NCI-H345 (cell line): ENCODE results near the gene NEK9.
"Not testable (repeated sequence)": the region's sequence is repeated elsewhere in the genome, so short reads cannot be mapped to it uniquely, and the experiment has no call there.

Experiments used
- DNase-seq: peaks from one replicate; lab custom pipeline; 2025; lab: John Stamatoyannopoulos, UW

Gene NEK9

GRCh38 chr14:75126679-75127473 lies at the start of gene NEK9:
Gene NEK9, minus strand, starts transcription at chr14:75127048. Its CDS starts 127 bp downstream, at chr14:75126921.
- DNase-seq, result peak; percentile 85

GRCh38 chr14:75176142-75176820 lies 49.4 kb upstream of the NEK9 start, which contains the start of gene TMED10:
Gene TMED10, minus strand, starts transcription at chr14:75176612. Its CDS starts 33 bp downstream, at chr14:75176579.
- DNase-seq, result peak; percentile 93

GRCh38 chr14:75175677-75176141 lies 48.9 kb upstream of the NEK9 start:
- no peak for DNase-seq

- no peak for DNase-seq
These were observed 47.2 kb upstream of the NEK9 start for GRCh38 chr14:75174066-75174465.

DNA sequence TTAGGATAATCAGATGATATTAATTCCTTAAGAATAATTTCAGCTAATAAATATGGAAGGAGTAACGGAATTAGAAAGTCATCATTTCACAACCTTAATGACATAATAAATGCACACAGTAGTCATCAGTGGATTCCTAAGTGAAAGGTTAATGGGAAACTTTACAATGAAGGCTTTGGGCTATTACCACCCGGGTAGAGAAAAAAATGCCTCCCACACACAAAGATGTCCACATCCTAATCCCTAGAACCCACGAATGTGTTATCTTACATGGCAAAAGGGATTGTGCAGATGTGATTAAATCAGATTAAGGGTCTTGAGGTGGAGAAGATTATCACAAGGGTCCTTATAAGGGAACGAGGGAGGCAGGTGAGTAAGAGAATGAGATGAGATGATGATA lies 43.9 kb upstream of the NEK9 start:
- DNase-seq, result no peak

DNA sequence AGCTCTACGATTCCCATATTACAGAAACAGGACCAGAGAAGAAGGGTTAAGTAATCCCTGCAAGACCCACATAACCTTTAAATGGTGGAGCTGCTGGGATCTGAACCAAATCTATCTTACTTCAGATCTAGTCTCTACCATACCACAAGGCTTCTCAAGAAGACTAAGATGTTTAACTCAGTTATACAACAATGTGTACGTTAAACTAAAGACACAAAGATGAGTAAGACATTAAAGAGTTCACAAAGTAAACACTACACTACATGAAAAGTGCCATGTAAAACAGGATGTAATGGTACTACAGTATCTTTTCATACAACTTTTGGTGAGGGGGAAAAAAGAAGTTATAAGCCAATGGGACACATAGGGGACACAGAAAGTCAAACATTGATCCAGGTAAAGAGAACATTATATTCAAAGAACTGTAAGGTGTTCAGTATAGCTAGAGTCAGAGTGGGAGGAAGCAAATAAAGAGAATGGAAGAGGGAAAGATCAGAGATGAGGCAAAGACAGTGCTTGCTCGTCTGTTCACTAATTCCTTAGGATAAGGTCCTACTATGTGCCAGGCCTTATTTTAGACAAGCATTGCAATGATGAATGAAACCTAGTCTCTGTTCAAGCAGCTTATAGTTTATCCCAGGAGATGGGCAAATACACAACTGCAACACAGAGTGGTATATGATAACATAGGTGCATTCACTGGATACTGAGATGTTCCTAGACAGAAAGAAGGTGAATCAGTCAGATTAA lies 41.9 kb upstream of the NEK9 start:
- DNase-seq, result no peak

- no peak for DNase-seq
These were observed 40.5 kb upstream of the NEK9 start for GRCh38 chr14:75167325-75167724.

GRCh38 chr14:75165586-75166391 lies 38.9 kb upstream of the NEK9 start:
- no peak for DNase-seq

- DNase-seq, result no peak
These were observed 38.0 kb upstream of the NEK9 start for GRCh38 chr14:75164809-75165208.

DNA sequence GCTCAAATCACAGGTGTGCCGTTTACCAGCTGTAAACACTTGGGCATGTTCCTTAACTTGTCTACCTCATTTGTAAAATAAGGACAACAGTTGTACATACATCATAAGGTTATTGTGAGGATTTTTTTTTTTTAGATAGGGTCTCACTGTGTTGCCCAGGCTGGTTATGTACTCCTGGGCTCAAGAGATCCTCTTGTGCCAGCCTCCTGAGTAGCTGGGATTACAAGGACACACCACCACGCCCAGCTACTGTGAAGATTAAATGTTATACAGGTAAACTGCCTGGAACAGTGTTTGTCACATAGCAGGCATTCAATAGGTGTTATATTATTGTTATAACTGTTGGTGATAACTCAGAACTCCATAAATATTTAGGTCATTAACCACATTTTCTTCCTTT lies 36.8 kb upstream of the NEK9 start:
- DNase-seq, result no peak

GRCh38 chr14:75162631-75163030 lies 35.8 kb upstream of the NEK9 start:
- DNase-seq, result no peak

GRCh38 chr14:75158843-75159614 lies 32.2 kb upstream of the NEK9 start:
- DNase-seq, result no peak

- no peak for DNase-seq
These were observed 30.1 kb upstream of the NEK9 start for GRCh38 chr14:75156901-75157300.

DNA sequence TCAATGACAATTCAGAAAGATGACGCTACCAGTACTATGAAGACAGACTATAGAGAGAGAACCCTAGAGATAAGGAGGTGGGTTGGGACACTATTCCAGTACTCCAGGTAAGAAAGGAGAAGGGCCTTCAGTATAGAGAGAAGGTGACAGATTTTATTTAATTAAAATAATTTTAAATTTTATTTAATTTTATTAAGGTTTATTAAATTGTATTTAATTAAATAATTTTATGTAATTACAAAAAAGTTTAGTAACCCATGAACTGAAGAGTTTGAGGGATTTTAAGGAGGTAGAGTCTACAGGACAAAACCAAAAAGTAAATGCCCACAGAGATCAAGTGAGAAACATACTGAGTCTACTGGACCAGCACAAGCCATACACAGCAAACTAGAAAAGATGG lies 29.3 kb upstream of the NEK9 start:
- DNase-seq, result no peak

DNA sequence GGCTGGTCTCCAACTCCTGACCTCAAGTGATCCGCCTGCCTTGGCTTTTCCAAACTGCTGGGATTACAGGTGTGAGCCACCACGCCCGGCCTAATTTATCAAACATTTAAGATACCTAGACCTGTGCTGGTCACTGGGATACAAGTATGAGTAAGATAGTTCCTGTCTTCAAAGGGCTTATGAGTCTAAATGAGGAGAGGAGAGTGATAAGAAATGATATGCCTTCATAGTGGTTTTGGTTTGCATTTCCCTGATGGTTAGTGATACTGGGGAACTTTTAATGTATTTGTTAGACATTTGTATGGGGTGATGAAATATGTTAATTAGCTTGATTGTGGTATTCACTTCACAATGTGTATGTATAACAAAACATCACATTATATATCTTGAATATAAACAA lies 28.3 kb upstream of the NEK9 start:
- DNase-seq, result no peak

- DNase-seq, result no peak
These were observed 26.4 kb upstream of the NEK9 start for GRCh38 chr14:75153295-75153694.

GRCh38 chr14:75151851-75152250 lies 25.0 kb upstream of the NEK9 start:
- no peak for DNase-seq

DNA sequence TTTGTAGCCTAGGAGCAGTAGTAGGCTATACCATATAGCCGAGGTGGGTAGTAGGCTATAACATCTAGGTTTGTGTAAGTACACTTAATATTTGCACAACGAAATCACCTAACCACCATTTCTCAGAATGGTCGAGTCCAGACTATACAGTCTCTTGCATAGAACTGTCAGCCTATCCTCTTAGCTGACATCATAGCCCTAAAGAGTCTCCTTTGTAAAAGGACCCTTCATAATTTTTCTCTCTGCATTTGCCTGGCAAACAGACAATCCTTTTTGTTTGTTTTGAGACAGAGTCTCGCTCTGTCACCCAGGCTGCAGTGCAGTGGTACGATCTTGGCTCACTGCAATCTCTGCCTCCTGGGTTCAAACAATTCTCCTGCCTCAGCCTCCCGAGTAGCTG lies 23.8 kb upstream of the NEK9 start:
- not testable (repeated sequence) for DNase-seq

GRCh38 chr14:75150150-75150549 lies 23.3 kb upstream of the NEK9 start:
- DNase-seq, result no peak

GRCh38 chr14:75147423-75148071 lies 20.7 kb upstream of the NEK9 start:
- no peak for DNase-seq
